NCI-H2227 treated with DMSO at 0.1 percent for 48 hours (cell line): ENCODE results near the gene USP54.

ENCODE experiments used
- DNase-seq: peaks from one replicate; lab custom pipeline; 2025; lab: John Stamatoyannopoulos, UW

The USP54 gene

GRCh38 chr10:73519336-73519735 lies 71.8 kb downstream of the USP54 start:
- DNase-seq: no peak

GRCh38 chr10:73517166-73517888 lies 73.8 kb downstream of the USP54 start:
- DNase-seq: no peak

GRCh38 chr10:73512207-73512743 lies 78.9 kb downstream of the USP54 start:
- DNase-seq: no peak

- DNase-seq: no peak
Observed at GRCh38 chr10:73509695-73510094, 81.4 kb downstream of the USP54 start.

- no peak for DNase-seq
Observed at GRCh38 chr10:73506491-73506890, 84.7 kb downstream of the USP54 start.

GRCh38 chr10:73506074-73506473 lies 85.1 kb downstream of the USP54 start:
- DNase-seq: no peak

GRCh38 chr10:73503037-73503436 lies 88.1 kb downstream of the USP54 start:
- DNase-seq: no peak

- no peak for DNase-seq
Observed at GRCh38 chr10:73501651-73502050, 89.5 kb downstream of the USP54 start.

- no peak for DNase-seq
Observed at GRCh38 chr10:73497623-73498022, 93.5 kb downstream of the USP54 start.

- DNase-seq: peak; percentile 92
Observed at GRCh38 chr10:73495884-73496674, 95.1 kb downstream of the USP54 start, which contains the start of gene PPP3CB. Gene PPP3CB (minus strand): TSS chr10:73496024. CDS start chr10:73495889, 135 bp downstream.

GRCh38 chr10:73495226-73495883 lies 95.8 kb downstream of the USP54 start:
- DNase-seq: peak; percentile 23

GRCh38 chr10:73494877-73495225 lies 96.3 kb downstream of the USP54 start:
- DNase-seq: no peak

GRCh38 chr10:73494213-73494612 lies 96.9 kb downstream of the USP54 start:
- DNase-seq: no peak

GRCh38 chr10:73493781-73494180 lies 97.4 kb downstream of the USP54 start:
- no peak for DNase-seq

- no peak for DNase-seq
Observed at GRCh38 chr10:73486601-73487000, 104.5 kb downstream of the USP54 start.

- no peak for DNase-seq
Observed at GRCh38 chr10:73485320-73485719, 105.8 kb downstream of the USP54 start.

- no peak for DNase-seq
Observed at GRCh38 chr10:73480158-73480557, 111.0 kb downstream of the USP54 start.

- no peak for DNase-seq
Observed at GRCh38 chr10:73478636-73479035, 112.5 kb downstream of the USP54 start.

- no peak for DNase-seq
Observed at GRCh38 chr10:73471226-73471625, 119.9 kb downstream of the USP54 start.

- DNase-seq: no peak
Observed at GRCh38 chr10:73469579-73469978, 121.6 kb downstream of the USP54 start.

- DNase-seq: no peak
Observed at GRCh38 chr10:73467206-73467605, 123.9 kb downstream of the USP54 start.

- no peak for DNase-seq
Observed at GRCh38 chr10:73465978-73466726, 125.0 kb downstream of the USP54 start.
